Measurements from ENCODE around the gene RAB40C.

- TF ChIP-seq POLR2A (IDR thresholded peaks at IDR 0.05) = no peak
- no peak for TF ChIP-seq CTCF (IDR thresholded peaks at IDR 0.05)
Observed at GRCh38 chr16:552171-552570, 37.7 kb upstream of the RAB40C start.

Data from lower leg skin (tissue), 3 donors.